ENCODE results near the gene RNU6-1.
A peak's percentile ranks its signal among the peaks of the same experiment; 100 is the strongest.

Gene RNU6-1

DNA sequence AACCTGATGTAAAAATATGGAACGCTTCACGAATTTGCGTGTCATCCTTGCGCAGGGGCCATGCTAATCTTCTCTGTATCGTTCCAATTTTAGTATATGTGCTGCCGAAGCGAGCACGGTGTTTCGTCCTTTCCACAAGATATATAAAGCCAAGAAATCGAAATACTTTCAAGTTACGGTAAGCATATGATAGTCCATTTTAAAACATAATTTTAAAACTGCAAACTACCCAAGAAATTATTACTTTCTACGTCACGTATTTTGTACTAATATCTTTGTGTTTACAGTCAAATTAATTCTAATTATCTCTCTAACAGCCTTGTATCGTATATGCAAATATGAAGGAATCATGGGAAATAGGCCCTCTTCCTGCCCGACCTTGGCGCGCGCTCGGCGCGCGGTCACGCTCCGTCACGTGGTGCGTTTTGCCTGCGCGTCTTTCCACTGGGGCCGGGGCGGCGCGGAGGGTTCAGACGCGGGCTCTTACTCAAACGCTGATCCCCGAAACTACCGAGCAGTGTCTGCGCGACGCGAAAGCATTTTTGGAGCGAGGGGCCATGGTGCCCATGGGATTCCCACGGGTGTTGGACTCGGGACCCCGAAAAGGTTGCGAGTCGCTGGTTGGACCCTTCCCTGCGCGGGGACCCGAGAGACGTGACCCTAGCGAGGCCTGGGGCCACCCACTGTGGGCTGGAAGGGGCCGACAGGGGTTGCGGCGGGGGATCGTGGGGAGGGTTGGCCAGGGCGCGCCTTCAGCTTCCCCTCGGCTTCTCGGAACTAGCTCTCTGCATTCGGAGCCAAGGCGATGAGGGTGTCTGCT, at the start of gene RNU6-1:
RNU6-1 (minus strand) TSS at position 117 of the 820 bp plus-strand sequence.
- TF ChIP-seq, protein P1, sequence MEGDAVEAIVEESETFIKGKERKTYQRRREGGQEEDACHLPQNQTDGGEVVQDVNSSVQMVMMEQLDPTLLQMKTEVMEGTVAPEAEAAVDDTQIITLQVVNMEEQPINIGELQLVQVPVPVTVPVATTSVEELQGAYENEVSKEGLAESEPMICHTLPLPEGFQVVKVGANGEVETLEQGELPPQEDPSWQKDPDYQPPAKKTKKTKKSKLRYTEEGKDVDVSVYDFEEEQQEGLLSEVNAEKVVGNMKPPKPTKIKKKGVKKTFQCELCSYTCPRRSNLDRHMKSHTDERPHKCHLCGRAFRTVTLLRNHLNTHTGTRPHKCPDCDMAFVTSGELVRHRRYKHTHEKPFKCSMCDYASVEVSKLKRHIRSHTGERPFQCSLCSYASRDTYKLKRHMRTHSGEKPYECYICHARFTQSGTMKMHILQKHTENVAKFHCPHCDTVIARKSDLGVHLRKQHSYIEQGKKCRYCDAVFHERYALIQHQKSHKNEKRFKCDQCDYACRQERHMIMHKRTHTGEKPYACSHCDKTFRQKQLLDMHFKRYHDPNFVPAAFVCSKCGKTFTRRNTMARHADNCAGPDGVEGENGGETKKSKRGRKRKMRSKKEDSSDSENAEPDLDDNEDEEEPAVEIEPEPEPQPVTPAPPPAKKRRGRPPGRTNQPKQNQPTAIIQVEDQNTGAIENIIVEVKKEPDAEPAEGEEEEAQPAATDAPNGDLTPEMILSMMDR (IDR thresholded peaks at IDR 0.05; ENCODE audit: low read depth, low read length, missing control alignments): no peak
- peak; percentile 79 for DNase-seq (ENCODE audit: extremely low read depth, low read depth)
- peak within 1 kb of the TSS; percentile 67 for H3K4me3 ChIP-seq (replicated peaks; ENCODE audit: low read depth, low read length)

DNA sequence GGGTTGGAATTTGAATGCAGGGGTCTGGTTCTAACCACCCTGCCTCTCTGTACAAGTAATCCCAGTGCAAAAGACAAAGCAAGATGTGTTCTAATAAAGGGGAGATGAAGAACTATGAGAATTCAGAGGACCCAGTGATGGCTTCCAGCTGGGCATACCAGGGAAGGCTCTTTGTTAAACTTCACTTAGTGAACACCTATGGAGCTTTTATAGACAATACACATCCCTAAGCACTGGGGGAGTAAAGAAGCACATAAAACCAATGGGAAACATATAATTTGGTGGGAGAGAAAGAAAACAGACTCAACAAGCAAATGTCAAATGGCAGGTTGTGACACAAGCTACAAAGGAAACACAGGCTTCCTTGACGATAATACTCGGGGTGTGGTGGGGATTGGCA, 47.9 kb upstream of the RNU6-1 start:
- no peak for DNase-seq (ENCODE audit: extremely low read depth, low read depth)
- TF ChIP-seq, protein P1 (IDR thresholded peaks at IDR 0.05; ENCODE audit: low read depth, low read length, missing control alignments): no peak
- H3K4me3 ChIP-seq (replicated peaks; ENCODE audit: low read depth, low read length): no peak overlapping the region

DNA sequence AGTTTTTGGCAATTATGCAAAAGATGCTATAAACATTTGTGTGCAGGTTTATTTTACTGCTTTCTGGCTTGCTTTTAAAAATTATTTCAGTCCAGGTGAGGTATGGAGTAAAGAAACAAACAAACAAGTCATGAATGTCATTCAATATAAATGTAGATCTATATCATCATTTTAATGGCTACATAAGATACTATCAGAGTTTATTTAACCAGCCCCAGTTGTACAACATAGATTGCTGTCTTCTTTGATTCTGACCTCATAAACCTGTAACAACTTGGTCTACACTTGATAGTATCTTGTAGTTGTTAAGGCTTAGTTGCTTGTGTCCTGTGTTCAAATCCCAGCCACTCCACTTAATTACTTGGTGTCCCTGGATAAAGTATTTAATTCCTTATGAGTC, 46.0 kb upstream of the RNU6-1 start:
- TF ChIP-seq, protein P1 (IDR thresholded peaks at IDR 0.05; ENCODE audit: low read depth, low read length, missing control alignments): no peak

DNA sequence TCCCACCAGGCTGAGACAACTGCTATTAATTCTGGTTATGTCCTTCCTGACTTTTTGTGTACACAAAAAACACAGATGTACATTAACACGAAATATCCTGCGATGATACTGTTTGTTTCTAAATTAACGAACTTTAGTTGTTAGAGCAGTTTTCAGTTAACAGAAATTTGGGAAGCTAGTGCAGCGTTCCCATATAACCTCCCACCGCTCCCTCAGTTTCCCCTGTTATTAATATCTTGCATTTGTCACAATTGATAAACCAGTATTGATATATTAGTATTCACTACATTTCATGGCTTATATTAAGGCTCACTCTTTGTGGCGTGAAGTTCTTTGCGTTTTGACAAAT, 45.3 kb upstream of the RNU6-1 start:
- DNase-seq (ENCODE audit: extremely low read depth, low read depth): no peak
- TF ChIP-seq, protein P1 (IDR thresholded peaks at IDR 0.05; ENCODE audit: low read depth, low read length, missing control alignments): no peak
- H3K4me3 ChIP-seq (replicated peaks; ENCODE audit: low read depth, low read length): peak overlapping the region; percentile 37

More for the DNA sequence above, 46.0 kb upstream of the RNU6-1 start:
- H3K4me3 ChIP-seq (replicated peaks; ENCODE audit: low read depth, low read length): no peak overlapping the region
- no peak for DNase-seq (ENCODE audit: extremely low read depth, low read depth)

DNA sequence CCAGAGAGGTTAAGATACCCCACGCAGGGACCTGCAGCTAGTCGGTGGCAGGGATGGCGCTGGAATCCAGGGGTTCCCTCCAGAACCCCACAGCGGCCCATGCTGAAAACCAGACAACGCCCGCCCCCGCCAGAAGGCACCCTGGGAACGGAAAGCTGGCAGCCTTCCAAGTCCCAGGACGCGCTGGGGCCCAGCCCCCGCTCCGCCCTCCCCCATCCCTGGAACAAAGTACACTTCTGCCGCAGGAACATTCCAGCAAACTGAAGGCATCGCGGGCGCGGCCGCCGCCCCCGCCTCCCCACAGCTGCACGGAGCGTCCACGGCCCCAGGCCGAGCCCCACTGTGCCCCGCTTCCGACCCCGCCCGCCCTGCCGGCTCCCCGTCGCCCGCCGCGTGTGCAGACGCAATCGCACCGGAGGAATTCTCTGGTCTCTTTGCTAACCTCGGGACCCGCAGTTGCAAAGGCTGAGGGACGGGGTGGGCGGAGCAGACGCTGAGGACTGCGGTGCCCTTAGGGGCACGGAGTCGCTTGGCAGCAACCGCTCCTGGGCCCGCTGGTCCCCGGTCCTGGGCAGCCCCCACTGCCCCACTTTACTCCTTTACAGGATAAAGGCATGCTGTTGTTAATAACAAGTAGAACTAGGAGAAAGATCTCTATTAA, 44.8 kb upstream of the RNU6-1 start:
- TF ChIP-seq, protein P1 (IDR thresholded peaks at IDR 0.05; ENCODE audit: low read depth, low read length, missing control alignments): no peak
- H3K4me3 ChIP-seq (replicated peaks; ENCODE audit: low read depth, low read length): peak overlapping the region; percentile 37
- peak; percentile 29 for DNase-seq (ENCODE audit: extremely low read depth, low read depth)

DNA sequence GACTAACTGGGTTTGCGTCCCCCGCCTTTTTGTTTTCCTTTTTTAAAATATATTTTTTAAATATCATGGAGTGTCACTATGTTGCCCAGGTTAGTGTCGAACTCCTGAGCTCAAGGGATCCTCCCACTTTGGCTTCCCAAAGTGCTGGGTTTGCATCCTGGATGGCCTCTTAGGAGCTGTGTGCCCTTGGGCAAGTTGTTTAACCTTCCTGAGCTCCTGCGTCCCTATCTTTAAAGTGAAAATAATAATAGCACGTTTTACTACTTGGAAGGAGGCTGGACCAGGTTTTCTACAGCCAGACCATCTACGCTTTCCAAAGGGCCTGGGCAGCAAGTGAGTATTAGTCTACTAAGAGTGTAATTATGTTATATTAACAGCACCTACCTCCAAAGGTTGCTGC, 44.2 kb upstream of the RNU6-1 start:
- TF ChIP-seq, protein P1 (IDR thresholded peaks at IDR 0.05; ENCODE audit: low read depth, low read length, missing control alignments): no peak
- DNase-seq (ENCODE audit: extremely low read depth, low read depth): no peak
- H3K4me3 ChIP-seq (replicated peaks; ENCODE audit: low read depth, low read length): peak overlapping the region; percentile 37; the same call in 1 of the 2 replicates

Measured in HFF-Myc (cell line).